Testis (tissue), 3 donors: ENCODE data around the gene OTOGL. TPM values are rescaled to one million over a fixed set of nuclear protein-coding genes. Genes with fewer than 3 reads are reported as not detected.
"Not testable (repeated sequence)": the region's sequence is repeated elsewhere in the genome, so short reads cannot be mapped to it uniquely, and the experiment has no call there.

Experiments
- DNase-seq: peaks from one replicate; pipeline ENCODE4 v3.0.0-alpha.2; 2019
- H3K27ac ChIP-seq, 2 donors: fragments of 200-600 bp; sonication (generic); one replicate each; pipeline ENCODE4 v1.5.1; 2019
- H3K27me3 ChIP-seq: fragments of 200-600 bp; sonication (generic); one replicate; pipeline ENCODE4 v1.5.1; 2019
- H3K36me3 ChIP-seq: fragments of 200-600 bp; sonication (generic); one replicate; pipeline ENCODE4 v1.5.1; 2017; ENCODE audit warnings: low read depth; ENCODE audit errors: missing control alignments
- H3K4me1 ChIP-seq: fragments of 200-600 bp; sonication (generic); one replicate; pipeline ENCODE4 v1.5.1; 2019
- H3K4me3 ChIP-seq, 2 donors: fragments of 200-600 bp; sonication (generic); one replicate each; pipeline ENCODE4 v1.5.1; 2017 to 2019
- H3K9me3 ChIP-seq: fragments of 200-600 bp; sonication (generic); one replicate; pipeline ENCODE4 v1.5.1; 2017
- CTCF ChIP-seq, 3 experiments: fragments of 450-650 bp in 2 of 3; fragments of 200-600 bp in 1 of 3; sonication (generic) in 1 of 3; IDR thresholded peaks; one replicate each; pipeline ENCODE4 v1.5.1; 2016 to 2019; ENCODE audit warnings: antibody characterized with exemption in 3 of 3, mild to moderate bottlenecking in 2 of 3, moderate library complexity in 1 of 3
- POLR2A ChIP-seq: fragments of 450-650 bp; IDR thresholded peaks from one replicate; pipeline ENCODE4 v1.6.1; 2017; ENCODE audit warnings: antibody characterized with exemption, mild to moderate bottlenecking, moderate library complexity
- WGBS, 2 donors: methylation state at CpG; one replicate each; pipeline ENCODE4 v1.1.5; 2018; 5-methylcytosine and 5-hydroxymethylcytosine counted together
- intact Hi-C: fragments of 100-400 bp; cut with DNase I; formaldehyde crosslinking; loops from one replicate; pipeline ENCODE4 v1.15.1; 2023; ENCODE audit warnings: low total_unique reads
- polyA plus RNA-seq: library from polyadenylated mRNA; stranded (reverse); fragments of 350-450 nt; fragmentation: Illumina TruSeq; extraction: RNeasy Lipid Tissue Mini Kit (QIAGEN cat#74804); gene quantifications from one replicate; pipeline ENCODE4 v1.2.3, GENCODE V29; 2014; ENCODE audit warnings: low read depth, low replicate concordance; ENCODE audit not compliant: insufficient read depth
- total RNA-seq, 2 donors: library from RNA; depleted of rRNA; stranded (reverse); fragments of >200 nt; gene quantifications; one replicate each; pipeline ENCODE4 v1.2.3, GENCODE V29; 2016

Gene OTOGL
- total and polyA plus RNA-seq, 3 donors from 2014 or later, result 0.87 to 0.88 (median 0.87) TPM

DNA sequence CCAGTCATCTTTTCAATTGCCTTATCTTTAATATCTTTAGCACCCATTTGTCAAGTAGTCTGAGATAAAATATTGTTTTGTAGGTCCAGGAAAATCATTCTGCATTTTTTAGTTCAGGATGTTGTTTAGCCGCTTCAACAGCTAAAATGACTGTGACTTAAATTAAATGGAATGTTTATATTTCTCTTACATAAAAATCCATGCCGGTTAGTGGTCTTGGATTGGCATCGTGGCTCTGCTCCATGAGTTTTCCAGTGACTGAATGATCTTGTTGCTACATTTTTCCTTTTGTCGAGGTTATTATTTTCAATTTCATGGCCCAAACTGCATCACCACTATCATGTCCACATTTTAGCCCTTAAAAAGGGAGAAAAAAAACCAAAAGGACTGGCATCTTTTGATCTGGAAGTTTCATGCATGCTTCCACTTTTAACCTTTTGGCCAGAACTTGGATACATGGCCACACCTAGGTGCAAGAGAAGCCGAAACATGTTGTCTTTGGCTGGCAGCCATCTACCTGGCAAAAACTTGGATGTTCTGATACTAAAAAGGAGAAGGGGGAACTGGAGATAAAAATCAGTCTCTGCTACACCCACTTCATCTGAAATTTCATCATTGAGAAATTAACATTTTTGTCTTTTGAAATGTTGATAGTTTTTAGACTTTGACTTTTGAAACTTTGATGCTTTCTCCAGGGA is 142.4 kb downstream of the OTOGL start:
- TF ChIP-seq CTCF (IDR thresholded peaks at IDR 0.05) (no peak), POLR2A (no peak)
- no peaks in the 10 kb centered on the region for H3K4me1 ChIP-seq
- no peaks in the 10 kb centered on the region for H3K27me3 ChIP-seq
- H3K4me3 ChIP-seq, result no peak overlapping the region
- H3K27ac ChIP-seq, result no peak overlapping the region
- 87 to 92% methylated on average over 5 of the region's 5 CpGs for WGBS, 2 donors
- H3K9me3 ChIP-seq, result no peaks in the 10 kb centered on the region
- no peaks in the 10 kb centered on the region for H3K36me3 ChIP-seq
- no peak for DNase-seq
- intact Hi-C loops, result no loop called here

DNA sequence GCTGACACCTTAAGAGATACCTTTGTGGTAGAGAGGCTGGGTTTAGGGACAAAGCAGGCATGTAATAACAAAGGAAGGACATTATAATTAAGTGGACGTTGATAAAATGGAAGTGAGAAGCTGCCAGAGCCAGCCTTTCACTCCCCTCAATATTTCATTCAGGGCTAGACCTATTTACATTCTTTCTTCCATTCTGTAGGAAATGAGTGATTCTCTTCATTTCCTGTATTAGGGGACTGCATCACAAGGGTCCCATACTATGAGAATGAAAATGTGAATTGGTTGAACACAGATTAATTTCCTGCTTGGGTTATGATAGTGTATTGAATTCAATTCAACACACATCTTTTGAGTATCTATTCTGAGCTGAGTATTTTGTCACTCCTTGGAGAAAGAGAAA is 143.0 kb downstream of the OTOGL start:
- no peak for DNase-seq
- H3K27ac ChIP-seq, result no peak overlapping the region
- TF ChIP-seq POLR2A (no peak), CTCF (IDR thresholded peaks at IDR 0.05) (no peak)
- no peaks in the 10 kb centered on the region for H3K27me3 ChIP-seq
- H3K4me3 ChIP-seq, result no peak overlapping the region
- intact Hi-C loops, result no loop called here
- no peaks in the 10 kb centered on the region for H3K36me3 ChIP-seq
- WGBS, 2 donors, result 29 to 52% methylated on average over 1 of the region's 1 CpG
- H3K9me3 ChIP-seq, result no peaks in the 10 kb centered on the region
- H3K4me1 ChIP-seq, result no peaks in the 10 kb centered on the region

DNA sequence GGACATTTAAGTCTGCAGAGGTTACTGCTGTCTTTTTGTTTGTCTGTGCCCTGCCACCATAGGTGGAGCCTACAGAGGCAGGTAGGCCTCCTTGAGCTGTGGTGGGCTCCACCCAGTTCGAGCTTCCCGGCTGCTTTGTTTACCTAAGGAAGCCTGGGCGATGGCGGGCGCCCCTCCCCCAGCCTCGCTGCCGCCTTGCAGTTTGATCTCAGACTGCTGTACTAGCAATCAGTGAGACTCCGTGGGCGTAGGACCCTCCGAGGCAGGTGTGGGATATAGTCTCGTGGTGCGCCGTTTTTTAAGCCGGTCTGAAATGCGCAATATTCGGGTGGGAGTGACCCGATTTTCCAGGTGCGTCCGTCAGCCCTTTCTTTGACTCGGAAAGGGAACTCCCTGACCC is 150.2 kb downstream of the OTOGL start:
- intact Hi-C loops, H3K36me3 ChIP-seq, DNase-seq, H3K27me3 ChIP-seq, H3K4me1 ChIP-seq, H3K4me3 ChIP-seq, H3K9me3 ChIP-seq, H3K27ac ChIP-seq: not testable (repeated sequence)
- WGBS, 2 donors, result 62 to 81% methylated on average over 20 of the region's 20 CpGs

DNA sequence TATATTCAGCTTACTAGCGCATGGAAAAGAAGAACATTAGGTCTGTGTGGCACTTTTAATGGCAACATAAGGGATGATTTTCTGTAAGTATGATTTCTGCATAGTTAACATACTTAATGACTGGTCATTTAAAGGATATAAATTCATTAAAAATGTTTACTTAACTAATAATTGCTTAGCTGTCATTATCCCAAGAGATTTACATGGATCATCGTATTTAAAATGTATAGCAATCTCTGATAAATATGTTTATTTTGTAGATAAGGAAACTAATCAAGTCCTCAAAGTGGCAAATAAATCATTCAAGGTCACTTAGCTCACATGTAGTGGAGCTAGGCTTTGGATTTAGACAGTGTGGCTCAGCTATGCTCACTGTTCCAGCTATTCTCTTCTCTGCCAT is 158.6 kb downstream of the OTOGL start:
- DNase-seq, result no peak
- intact Hi-C loops, result no loop called here
- Histone ChIP-seq H3K9me3 (no peaks in the 10 kb centered on the region), H3K4me1 (no peaks in the 10 kb centered on the region), H3K27ac (no peak overlapping the region), H3K36me3 (no peaks in the 10 kb centered on the region), H3K4me3 (no peak overlapping the region), H3K27me3 (no peaks in the 10 kb centered on the region)
- TF ChIP-seq CTCF (IDR thresholded peaks at IDR 0.05), result no peak
- no peak for TF ChIP-seq POLR2A
- WGBS, 2 donors, result 77 to 78% methylated on average over 2 of the region's 2 CpGs

DNA sequence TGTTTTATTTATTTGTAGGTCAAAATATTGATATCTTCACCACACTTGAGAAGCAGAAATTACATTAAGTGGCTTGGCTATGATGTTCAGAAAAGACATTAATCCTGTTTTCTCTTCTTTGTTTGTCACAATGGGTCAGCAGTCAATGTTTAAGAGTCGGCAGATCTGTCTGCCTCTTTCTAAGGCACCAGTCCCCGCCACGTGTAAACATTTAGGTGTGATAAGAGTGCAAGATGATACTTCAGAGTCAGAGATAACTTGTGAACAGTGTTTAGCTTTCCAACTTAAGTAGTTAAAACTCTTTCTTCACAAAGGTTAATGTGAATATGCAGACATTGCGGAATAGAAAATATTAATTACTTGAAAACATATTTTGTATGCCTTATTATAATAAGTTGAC is 160.9 kb downstream of the OTOGL start:
- no peak for DNase-seq
- WGBS, 2 donors, result 72 to 85% methylated on average over 4 of the region's 4 CpGs
- Histone ChIP-seq H3K27ac (no peak overlapping the region), H3K27me3 (no peaks in the 10 kb centered on the region), H3K9me3 (no peaks in the 10 kb centered on the region), H3K4me3 (no peak overlapping the region), H3K4me1 (no peaks in the 10 kb centered on the region), H3K36me3 (no peaks in the 10 kb centered on the region)
- intact Hi-C loops, result no loop called here
- no peak for TF ChIP-seq POLR2A
- TF ChIP-seq CTCF (IDR thresholded peaks at IDR 0.05), result no peak
